Posterior cingulate gyrus (tissue), 11 donors: ENCODE data around the gene DISP1.
"Not testable (repeated sequence)": the region's sequence is repeated elsewhere in the genome, so short reads cannot be mapped to it uniquely, and the experiment has no call there.

ENCODE experiments used
- DNase-seq, 10 donors: peaks; one replicate each; pipeline versions ENCODE4 v3.0.0 to v3.0.0-alpha.2; 2020 to 2021; ENCODE audit warnings: mixed read lengths in 3 of 10
- intact Hi-C: fragments of 100-400 bp; cut with DNase I; formaldehyde crosslinking; loops from one replicate; pipeline ENCODE4 v1.15.1; 2023

DISP1 gene

GRCh38 chr1:222794656-222795474 is 20.0 kb upstream of the DISP1 start:
- intact Hi-C loops = loop anchor here (5.0 kb wide), 2 partner anchors 332 to 887 kb away; no protein-coding TSS in a partner anchor
- DNase-seq = peak in 1 of 10 donors; percentile 67

GRCh38 chr1:222798116-222798515 is 16.7 kb upstream of the DISP1 start:
- intact Hi-C loops = no loop called here
- DNase-seq = no peak

GRCh38 chr1:222798975-222799374 is 15.9 kb upstream of the DISP1 start:
- no peak for DNase-seq
- intact Hi-C loops = no loop called here

GRCh38 chr1:222801067-222801466 is 13.8 kb upstream of the DISP1 start:
- intact Hi-C loops = no loop called here
- DNase-seq = no peak

- no peak for DNase-seq
- intact Hi-C loops = loop anchor here (2.0 to 10.0 kb wide), 2 partner anchors 21 to 133 kb away; no protein-coding TSS in a partner anchor
These were observed 3.2 kb upstream of the DISP1 start for GRCh38 chr1:222811671-222812070.

- intact Hi-C loops = loop anchor here (10.0 kb wide), 1 partner anchor 131 kb away; no protein-coding TSS in a partner anchor
- peak in 1 of 10 donors; percentile 65 for DNase-seq
These were observed 838 bp upstream of the DISP1 start for GRCh38 chr1:222813866-222814535.

GRCh38 chr1:222815440-222815765 is 564 bp downstream of the DISP1 start:
- DNase-seq = no peak

GRCh38 chr1:222817529-222817928 is 2.7 kb downstream of the DISP1 start:
- no peak for DNase-seq
- intact Hi-C loops = loop anchor here (10.0 kb wide), 1 partner anchor 127 kb away; no protein-coding TSS in a partner anchor

More at GRCh38 chr1:222815440-222815765, 564 bp downstream of the DISP1 start:
- intact Hi-C loops = loop anchor here (10.0 kb wide), 1 partner anchor 129 kb away; no protein-coding TSS in a partner anchor

GRCh38 chr1:222818171-222818570 is 3.3 kb downstream of the DISP1 start:
- intact Hi-C loops = loop anchor here (10.0 kb wide), 1 partner anchor 127 kb away; no protein-coding TSS in a partner anchor
- peak in 1 of 10 donors; percentile 21 for DNase-seq

- no peak for DNase-seq
- intact Hi-C loops = no loop called here
These were observed 5.4 kb downstream of the DISP1 start for GRCh38 chr1:222820171-222820712.

- intact Hi-C loops = no loop called here
- no peak for DNase-seq
These were observed 6.4 kb downstream of the DISP1 start for GRCh38 chr1:222821239-222821638.

- intact Hi-C loops = no loop called here
- DNase-seq = no peak
These were observed 8.9 kb downstream of the DISP1 start for GRCh38 chr1:222823695-222824094.

- intact Hi-C loops = no loop called here
- DNase-seq = no peak
These were observed 9.8 kb downstream of the DISP1 start for GRCh38 chr1:222824641-222825040.

- no peak for DNase-seq
- intact Hi-C loops = no loop called here
These were observed 14.1 kb downstream of the DISP1 start for GRCh38 chr1:222828939-222829338.

GRCh38 chr1:222829868-222830267 is 15.0 kb downstream of the DISP1 start:
- no peak for DNase-seq
- intact Hi-C loops = no loop called here

- no peak for DNase-seq
- intact Hi-C loops = no loop called here
These were observed 18.6 kb downstream of the DISP1 start for GRCh38 chr1:222833356-222833876.

GRCh38 chr1:222843469-222844410 is 28.9 kb downstream of the DISP1 start:
- intact Hi-C loops = no loop called here
- no peak for DNase-seq

- intact Hi-C loops = no loop called here
- DNase-seq = no peak
These were observed 29.6 kb downstream of the DISP1 start for GRCh38 chr1:222844411-222844779.

- no peak for DNase-seq
- intact Hi-C loops = no loop called here
These were observed 30.9 kb downstream of the DISP1 start for GRCh38 chr1:222845763-222846162.

- intact Hi-C loops, DNase-seq: not testable (repeated sequence)
These were observed 35.7 kb downstream of the DISP1 start for GRCh38 chr1:222850550-222850949.
